ENCODE data around the gene YEATS4.

YEATS4 gene

GRCh38 chr12:69350777-69351176, 8.8 kb upstream of the YEATS4 start:
- TF ChIP-seq, protein P1, sequence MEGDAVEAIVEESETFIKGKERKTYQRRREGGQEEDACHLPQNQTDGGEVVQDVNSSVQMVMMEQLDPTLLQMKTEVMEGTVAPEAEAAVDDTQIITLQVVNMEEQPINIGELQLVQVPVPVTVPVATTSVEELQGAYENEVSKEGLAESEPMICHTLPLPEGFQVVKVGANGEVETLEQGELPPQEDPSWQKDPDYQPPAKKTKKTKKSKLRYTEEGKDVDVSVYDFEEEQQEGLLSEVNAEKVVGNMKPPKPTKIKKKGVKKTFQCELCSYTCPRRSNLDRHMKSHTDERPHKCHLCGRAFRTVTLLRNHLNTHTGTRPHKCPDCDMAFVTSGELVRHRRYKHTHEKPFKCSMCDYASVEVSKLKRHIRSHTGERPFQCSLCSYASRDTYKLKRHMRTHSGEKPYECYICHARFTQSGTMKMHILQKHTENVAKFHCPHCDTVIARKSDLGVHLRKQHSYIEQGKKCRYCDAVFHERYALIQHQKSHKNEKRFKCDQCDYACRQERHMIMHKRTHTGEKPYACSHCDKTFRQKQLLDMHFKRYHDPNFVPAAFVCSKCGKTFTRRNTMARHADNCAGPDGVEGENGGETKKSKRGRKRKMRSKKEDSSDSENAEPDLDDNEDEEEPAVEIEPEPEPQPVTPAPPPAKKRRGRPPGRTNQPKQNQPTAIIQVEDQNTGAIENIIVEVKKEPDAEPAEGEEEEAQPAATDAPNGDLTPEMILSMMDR (IDR thresholded peaks at IDR 0.05; ENCODE audit: insufficient read depth, low read depth, low read length, missing control alignments) = no peak
- DNase-seq (ENCODE audit: low read depth) = no peak
- H3K4me3 ChIP-seq (ENCODE audit: low read depth, low read length) = no peak overlapping the region

DNA sequence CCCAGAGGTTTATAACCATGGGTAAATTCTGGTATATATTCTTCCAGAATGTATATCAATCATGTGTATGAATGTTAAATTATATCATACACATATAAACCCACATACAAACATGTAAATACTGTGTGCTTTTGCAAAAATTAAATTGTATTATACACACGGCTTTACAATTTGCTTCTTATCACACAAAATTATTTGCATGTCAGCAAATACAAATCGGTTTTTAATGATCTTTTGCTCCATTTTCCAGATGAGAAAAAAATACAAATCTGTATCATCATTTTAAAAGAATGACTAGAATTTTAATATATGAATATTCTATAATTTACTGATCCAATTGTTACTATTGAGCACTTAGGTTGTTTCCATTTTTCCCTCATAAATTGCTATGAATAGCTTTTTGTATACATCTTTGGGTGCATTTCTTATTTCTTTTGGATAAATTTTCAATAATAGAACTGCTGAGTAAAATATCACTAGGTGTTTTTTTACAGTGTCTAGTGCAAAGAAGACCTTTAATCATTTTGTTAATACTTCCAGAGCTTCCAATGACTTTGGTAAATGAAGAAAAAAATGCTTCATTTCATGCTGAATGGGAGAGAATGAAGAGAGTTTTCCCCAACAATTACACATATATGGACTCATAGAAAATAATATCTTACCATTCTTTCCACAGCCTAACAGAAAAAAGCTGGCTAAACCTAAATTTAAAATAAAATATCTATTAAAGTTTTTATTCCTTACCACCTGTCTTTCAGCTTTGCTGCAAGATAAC, 7.9 kb upstream of the YEATS4 start:
- TF ChIP-seq, protein P1 (IDR thresholded peaks at IDR 0.05; ENCODE audit: insufficient read depth, low read depth, low read length, missing control alignments) = no peak
- H3K4me3 ChIP-seq (ENCODE audit: low read depth, low read length) = no peak overlapping the region
- no peak for DNase-seq (ENCODE audit: low read depth)

DNA sequence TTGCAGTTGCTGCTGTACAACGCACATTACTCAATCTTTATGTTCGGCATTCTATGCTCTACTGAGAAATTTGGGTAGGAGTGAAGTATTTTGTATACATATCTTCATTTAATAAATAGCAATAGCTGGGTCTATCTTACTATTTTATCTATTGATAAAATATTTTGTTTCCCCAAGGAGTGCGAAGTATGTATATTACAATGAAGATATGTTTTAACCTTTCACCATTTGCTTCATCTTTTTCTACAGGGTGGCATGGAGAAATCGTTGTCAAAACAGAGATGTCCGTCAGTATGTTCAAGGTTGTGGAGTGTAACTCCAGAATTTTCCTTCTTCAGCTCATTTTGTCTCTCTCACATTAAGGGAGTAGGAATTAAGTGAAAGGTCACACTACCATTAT, 6.6 kb upstream of the YEATS4 start:
- no peak overlapping the region for H3K4me3 ChIP-seq (ENCODE audit: low read depth, low read length)

DNA sequence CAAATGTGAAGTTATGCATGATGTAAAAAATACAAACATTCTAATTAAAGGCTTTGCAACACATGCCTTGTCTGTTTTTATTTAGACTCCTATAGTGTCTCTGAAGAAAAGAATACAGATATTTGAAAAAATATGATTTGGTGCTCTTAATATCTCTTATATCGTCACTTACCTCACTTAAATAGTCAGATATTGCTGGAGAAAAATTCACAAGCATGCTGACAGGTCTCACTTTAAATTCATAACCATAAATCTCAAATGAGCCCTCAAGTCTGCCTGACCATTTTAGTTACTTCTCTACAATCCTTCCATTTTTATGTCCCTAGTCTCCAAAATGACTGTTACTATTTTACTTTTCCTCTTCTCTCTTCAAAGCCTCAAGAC, 5.4 kb upstream of the YEATS4 start:
- TF ChIP-seq, protein P1 (IDR thresholded peaks at IDR 0.05; ENCODE audit: insufficient read depth, low read depth, low read length, missing control alignments) = no peak
- no peak for DNase-seq (ENCODE audit: low read depth)
- H3K4me3 ChIP-seq (ENCODE audit: low read depth, low read length) = no peak overlapping the region

More for the DNA sequence above, 6.6 kb upstream of the YEATS4 start:
- no peak for DNase-seq (ENCODE audit: low read depth)
- TF ChIP-seq, protein P1 (IDR thresholded peaks at IDR 0.05; ENCODE audit: insufficient read depth, low read depth, low read length, missing control alignments) = no peak

DNA sequence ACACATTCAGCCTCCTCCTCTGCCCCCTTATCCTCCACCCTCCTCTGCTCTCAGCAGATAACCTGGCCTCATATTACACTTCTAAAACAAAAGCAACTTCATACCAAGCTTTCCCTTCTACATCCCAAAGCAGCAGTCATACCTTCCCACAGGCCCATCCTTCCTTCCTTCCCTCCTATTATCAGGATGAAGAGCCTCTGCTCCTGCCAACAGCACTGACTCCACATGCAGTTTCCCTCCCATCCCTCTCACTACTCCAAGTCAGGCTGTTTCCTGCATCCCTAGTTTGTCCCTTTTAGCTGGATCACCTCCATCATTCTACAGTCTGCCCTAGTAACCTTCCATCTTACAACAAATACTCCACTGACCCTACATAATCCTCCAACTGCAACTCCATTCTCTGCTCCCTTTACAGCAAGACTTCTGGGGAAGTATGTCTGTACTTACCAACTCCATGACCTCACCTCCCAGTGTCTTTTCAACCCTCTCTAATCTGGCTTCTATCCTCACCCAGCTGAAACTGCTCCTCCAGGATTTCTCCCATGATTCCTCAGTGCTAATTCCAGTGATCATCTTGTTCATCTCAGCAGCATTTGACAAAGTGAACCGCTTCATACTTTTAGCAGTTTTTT, 4.9 kb upstream of the YEATS4 start:
- TF ChIP-seq, protein P1 (IDR thresholded peaks at IDR 0.05; ENCODE audit: insufficient read depth, low read depth, low read length, missing control alignments) = no peak
- H3K4me3 ChIP-seq (ENCODE audit: low read depth, low read length) = no peak overlapping the region
- no peak for DNase-seq (ENCODE audit: low read depth)

DNA sequence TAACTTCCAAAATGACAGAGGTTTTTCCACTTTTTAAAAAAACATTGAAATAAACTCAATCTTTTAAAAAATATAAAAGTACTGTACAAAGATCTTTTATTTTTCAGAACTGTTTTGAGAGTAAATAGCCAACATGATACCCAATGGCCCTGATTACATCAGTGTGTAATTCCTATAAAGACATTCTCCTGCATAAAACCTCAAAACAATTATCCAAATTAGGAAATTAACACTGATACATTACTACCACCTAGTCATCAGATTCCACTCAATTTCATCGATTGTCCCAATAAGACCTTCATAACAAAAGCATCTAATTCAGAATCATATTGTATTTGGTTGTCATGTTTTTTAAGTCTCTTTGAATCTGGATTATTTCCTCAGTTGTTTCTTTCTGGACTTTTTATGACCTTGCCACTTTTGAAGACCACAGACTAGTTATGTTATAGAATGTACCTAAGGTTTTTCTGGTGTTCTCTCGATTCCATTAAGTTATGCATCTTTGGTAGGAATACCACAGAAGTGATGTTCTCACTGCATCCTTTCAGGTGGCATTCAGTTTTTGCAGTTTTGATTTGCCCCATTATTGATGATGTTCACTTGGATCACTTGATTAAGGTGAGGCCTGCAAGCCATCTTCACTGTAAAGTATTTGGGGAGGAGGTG, 4.0 kb upstream of the YEATS4 start:
- DNase-seq (ENCODE audit: low read depth) = no peak

More for the DNA sequence above, 4.0 kb upstream of the YEATS4 start:
- H3K4me3 ChIP-seq (ENCODE audit: low read depth, low read length) = no peak overlapping the region
- TF ChIP-seq, protein P1 (IDR thresholded peaks at IDR 0.05; ENCODE audit: insufficient read depth, low read depth, low read length, missing control alignments) = no peak
